GM21423 (cell line): ENCODE data around the gene SPEF1.

Experiments
- ATAC-seq: cut with Tn5 transposase; IDR thresholded peaks from one replicate; pipeline ENCODE4 v1.9.1; 2021; ENCODE audit warnings: mild to moderate bottlenecking, moderate library complexity; ENCODE audit not compliant: unreplicated experiment

SPEF1 gene

DNA sequence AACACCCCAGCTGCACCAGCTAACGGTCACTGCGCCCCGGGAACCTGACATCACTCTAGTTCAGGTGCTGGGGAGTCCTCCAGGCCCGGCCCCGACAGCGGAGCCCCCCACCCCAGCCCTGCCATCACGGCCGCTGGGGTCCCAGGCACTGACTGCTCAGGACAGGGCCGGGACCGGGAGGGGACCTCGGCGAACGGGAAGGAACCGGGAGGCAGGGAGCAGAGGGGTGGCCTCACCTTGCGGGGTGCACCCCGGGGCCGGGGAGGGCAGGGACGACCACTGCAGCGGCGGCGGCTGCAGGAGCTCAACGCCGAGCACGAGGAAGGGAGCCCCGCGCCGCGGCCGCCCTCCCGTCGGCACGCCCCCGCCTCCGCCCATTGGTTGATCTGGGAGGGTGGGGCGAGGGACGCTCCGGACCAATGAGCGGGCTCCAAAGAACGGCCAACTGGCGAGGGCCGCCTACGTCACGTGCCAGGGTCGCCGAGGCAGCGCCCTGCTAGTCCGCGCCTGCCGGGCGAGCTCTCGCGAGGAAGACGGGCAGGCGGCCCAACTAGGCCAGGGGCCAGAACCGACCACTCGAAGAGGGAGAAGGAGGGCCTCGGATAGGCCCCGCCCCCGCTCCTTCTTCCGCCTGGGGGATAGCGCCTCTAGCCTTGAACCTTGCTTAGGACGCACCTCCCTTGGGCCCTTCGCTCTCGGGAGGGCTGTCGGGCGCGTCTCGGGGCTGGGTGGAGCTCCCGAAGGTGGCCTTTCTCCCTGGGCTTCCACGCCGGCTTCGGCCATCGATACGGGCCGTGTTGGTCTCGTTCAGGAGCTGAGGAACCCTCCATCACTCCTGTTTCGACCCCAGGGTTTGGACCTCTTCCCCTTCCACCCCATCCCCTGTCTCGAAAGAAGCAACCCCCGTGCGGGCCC is 13.6 kb downstream of the SPEF1 start, which contains the start of gene ADISSP:
Gene ADISSP, minus strand, starts transcription at position 327 of the 915 bp plus-strand sequence. CDS start 7,653 bp downstream, outside the sequence.
- peak; percentile 91 for ATAC-seq

GRCh38 chr20:3767110-3767426 is 14.2 kb downstream of the SPEF1 start:
- ATAC-seq: no peak

DNA sequence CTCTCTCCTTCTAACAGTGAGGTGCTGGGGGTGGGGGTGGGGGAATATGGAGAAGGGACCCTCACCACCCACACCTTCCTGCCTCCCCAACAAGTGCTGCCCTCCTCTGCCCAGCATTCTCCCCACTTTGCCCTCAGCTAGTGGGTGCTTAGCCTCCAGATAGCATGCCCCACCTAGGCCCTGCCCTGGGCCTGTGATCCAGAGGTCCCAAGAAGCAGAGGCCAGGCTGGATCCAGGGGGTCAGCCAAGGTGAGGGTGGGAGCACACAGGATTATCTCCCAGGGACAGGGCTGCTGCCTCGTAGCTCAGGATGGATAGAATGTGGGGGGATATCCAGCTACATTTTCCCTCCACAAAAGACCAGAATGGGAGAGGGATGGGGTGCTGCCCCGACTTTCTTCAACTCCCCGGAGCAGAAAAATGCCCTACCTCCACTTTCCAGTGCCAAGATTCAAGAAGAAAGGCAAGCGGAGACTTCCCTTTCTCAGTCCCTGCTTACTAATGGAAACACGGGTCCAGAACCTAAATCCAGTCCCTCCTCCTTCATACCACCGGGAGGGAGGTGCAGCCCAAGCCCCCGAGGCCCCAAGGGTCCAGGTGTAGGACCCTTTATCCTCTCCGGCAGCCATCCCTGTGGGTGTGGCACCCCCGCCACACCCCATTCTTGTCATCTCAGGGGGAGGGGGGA is 14.7 kb downstream of the SPEF1 start:
- no peak for ATAC-seq

DNA sequence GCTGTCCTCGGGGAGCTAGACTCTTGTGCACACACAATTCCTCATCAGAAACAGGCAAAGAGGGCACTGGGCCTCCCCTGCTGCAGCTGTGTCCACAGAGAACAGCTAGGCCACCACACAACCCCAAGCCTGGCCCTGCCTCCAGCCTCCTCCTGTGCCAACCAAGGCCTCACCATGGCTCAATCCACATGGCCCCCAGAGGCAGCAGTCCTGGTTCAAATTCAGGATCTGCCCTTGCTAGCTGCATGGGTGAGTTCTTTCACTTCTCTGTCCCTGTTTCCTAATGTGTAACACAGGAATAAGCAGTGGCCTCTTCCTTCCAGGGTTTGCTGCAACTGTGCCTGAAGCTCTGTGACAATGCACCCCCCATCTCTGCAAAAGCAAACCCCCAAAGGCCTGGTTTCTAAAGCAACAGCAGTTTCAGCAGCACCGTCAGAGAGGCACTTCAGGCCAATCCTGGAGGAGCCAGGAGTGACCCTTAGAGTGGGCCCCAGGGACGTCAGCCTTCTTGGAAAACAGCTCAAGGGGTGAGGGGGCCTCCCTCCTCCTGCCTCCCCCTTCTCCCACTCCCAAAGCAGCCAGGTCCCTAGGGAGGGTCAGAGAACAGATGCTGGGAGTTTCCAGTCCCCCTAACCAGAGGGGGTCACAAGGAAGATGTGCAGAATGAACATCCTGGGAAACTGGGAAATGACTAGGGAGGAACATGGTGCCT is 15.9 kb downstream of the SPEF1 start:
- ATAC-seq: no peak

GRCh38 chr20:3764659-3765058 is 16.6 kb downstream of the SPEF1 start:
- ATAC-seq: no peak

DNA sequence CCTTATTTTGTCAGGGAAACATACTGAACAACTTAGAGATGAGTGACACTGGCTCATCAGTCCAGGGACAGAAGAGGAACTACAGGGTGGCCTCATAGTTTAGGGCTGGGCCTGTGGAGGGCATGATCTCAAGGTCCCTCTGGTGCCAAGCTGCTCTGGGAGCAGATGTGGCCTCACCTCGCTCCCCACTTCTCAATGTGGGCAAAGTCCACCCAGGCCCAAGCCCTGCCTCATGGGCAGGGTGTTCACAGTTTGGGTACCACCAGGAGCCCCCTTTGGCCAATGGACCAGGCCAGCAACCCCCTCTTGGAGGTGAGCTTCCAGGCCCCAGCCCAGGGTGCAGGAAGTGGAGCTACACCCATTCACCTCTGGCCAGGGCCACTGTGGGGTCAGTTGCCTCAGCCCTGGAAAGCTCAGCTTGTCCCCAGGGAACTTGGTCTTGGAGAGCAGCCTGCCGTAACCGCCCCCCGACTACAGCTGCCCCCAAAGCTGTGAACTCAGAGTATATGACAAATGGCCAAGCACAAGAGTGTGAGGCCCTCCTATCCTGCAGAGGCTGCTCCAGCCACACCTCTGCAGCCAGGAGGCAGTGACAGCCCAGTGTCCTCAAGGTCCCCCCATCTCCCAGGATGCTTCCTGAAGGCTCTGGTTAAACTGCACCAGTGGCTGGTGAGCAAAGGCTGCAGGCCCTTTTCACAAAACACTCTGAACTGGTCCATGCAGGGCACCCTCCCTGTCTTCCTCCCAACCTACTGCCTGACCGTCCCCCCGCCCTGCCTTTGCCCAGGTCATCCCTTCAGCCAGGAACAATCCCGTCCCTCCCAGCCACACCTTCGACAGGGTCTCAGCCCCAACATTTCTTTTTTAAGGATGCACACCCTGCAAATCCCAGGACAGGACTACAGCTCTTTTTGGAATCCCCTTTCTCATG is 17.3 kb downstream of the SPEF1 start:
- no peak for ATAC-seq

DNA sequence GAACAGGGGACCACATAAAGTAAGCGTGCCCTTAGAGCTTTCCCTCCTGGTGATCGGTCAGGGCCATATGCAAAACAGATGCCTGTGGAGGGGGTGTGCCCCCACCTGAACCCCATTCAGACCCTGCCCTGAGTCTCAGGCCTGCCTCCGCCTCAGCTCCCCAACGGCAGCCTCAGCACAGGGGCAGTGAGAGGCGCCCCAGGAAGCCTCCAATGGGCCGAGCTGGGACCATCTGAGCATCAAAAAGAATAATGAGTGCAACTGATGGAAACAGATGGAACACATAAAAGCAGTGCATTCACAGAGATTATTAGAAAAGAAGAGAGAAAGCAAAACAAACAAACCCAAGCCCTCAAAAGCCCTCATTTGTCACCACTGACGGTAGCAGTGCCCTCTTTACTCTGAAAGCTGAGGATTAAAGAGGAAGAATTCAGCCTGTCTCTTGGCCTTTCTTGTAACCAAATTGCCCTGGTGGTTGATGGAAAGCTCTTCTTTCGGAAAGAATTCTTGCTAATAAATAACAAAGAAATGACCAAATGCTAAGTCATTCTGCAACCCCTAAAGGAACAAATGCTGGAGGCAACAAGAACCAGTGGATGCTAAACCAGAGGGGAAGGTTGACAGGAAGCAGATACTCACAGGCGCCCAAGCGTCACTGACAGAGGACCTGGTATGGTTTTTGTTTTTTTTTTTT is 20.4 kb downstream of the SPEF1 start:
- ATAC-seq: peak; percentile 57

DNA sequence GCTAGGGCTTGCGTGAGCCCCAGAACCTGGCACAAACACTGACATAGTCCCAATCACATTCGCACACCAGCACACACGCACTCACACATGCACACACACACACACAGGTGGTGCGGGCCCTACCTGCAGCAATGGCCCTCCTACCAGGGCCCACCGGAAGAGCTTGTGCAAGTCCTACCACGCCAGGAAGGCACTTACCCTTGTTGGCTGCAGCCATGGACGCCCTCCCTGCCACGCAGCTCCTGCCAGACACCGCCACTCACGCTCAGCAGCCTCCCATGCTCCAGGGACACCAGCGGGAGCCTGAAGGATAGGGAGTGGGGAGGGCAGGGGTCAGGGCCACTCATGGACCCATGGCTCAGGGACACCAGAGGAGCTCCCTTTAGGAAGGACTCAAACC is 21.4 kb downstream of the SPEF1 start:
- ATAC-seq: no peak

DNA sequence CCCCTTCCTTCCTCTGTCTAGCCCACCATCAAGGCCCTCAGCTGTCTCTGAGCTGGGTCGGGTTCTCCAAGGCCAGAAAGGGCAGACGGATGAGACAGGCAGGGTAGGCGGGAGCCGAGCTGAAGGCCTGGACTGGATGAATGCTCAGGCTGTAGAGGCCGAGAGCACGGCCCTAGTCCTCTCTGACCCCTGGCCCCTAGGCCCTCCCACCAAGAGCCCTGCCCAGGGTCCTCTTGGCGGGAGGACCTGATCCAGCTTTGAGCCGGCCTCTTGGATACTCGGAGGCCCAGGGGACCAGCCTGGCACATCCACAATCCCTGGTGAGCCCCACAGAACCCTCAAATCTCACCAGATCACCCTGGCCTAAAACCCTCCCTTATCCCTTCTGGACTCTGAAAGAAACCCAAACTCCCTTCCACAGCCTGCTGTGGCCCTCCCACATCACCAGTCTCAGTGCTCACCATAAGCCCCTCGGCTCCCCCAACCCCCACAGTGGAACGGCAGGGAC is 21.9 kb downstream of the SPEF1 start:
- ATAC-seq: no peak

- ATAC-seq: no peak
These were observed 22.7 kb downstream of the SPEF1 start for GRCh38 chr20:3758566-3758965.

DNA sequence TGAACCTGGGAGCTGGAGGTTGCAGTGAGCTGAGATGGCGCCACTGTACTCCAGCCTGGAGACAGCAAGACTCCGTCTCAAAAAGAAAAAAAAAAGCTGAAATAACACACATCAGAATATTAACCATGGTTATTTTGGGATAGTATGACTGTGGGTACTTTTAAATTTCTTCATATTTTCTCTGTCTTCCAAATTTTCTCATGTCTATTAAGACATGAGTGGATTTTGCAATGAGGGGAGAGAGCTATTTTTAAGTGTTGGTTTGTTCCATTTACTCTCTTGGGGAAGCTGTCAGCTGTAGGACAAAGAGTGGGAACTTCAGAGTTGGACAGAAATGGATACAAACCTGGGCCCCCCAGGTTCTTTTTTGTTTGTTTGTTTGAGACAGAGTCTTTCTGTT is 24.0 kb downstream of the SPEF1 start:
- ATAC-seq: no peak

DNA sequence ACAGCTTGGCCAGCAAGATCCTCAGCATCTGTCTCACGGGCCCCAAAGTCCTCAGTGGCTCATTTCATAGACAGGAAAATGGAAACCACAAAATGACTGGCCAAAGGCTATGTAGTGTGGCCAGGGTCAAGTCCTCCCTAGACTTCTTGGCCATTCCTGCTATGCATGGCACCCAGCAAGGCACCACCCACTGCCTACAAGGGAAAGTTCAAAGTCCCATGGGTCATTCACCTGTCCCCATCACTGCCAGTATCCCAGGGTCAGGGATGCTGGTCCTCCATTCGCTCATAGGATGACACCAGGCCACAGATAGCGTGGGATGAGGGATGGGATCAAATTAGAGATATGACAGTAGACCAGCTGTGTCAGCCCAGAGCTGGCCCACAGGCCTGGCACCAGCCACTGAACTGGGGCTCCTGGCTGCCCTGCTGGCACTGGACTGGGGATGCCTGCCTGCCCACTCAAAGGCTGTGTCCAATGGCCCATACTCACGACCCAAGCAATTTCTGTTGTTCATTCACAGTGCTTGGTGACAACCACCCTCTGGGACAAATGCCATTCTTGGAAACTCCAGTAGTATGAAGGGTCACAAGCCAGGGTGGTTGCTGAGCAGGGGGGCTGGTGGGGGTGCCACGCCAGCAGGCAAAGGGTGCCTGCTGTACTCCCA is 25.3 kb downstream of the SPEF1 start:
- no peak for ATAC-seq

GRCh38 chr20:3755269-3755668 is 26.0 kb downstream of the SPEF1 start:
- no peak for ATAC-seq

DNA sequence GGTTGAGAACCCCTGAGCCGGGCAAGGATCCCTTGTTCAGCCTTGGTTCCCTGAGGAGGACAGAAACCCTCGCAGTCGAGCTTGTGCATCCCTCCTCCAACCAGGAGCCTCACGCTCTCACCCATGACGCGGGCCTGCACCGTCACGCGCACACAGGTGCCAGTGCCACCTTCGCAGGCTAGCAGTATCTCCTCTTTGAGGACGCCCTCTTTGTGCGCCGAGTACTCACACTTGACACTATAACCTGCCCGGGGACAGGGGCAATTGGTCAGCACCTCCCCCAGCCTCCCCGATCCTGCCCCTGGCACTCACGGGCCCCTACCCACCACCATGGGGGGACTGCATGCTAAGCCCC is 27.0 kb downstream of the SPEF1 start:
- no peak for ATAC-seq

DNA sequence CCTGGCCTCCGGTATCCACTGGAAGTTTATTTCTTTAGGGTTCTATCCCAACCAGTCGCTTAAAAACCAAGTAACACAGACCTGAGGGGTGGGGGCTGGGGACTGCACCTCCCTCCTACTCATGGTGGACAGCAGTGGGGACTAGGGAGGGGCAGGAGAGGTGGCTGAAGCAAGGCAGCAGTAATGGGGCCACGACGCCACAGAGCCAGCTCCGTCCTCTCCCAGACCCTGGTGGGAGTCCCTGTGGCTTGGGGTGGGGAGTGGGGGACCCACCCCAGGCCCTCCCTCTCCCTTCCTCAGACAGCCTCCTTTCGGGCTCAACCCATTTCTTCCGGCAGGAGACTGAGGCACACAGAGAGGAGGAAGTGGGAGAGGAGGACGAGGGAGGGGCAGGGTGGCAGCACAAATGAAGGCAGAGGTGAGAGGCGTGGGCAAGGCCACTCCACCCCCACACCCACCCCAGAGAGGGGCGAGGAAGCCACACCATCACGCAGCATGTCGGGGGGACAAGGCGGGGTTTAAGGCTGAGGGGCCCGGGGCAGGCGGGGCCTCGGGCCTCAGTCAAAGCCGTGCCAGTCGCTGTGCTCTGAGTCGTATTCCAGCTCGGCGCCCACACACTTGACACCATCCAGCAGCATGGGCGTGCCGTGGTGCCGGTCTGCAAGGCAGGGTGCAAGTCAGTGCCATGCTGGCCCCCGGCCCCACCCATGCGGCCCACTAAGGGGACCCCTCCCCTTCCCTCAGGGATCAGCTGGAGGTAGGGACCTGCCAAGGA is 27.6 kb downstream of the SPEF1 start:
- no peak for ATAC-seq

- ATAC-seq: no peak
These were observed 28.1 kb downstream of the SPEF1 start for GRCh38 chr20:3753098-3753497.

DNA sequence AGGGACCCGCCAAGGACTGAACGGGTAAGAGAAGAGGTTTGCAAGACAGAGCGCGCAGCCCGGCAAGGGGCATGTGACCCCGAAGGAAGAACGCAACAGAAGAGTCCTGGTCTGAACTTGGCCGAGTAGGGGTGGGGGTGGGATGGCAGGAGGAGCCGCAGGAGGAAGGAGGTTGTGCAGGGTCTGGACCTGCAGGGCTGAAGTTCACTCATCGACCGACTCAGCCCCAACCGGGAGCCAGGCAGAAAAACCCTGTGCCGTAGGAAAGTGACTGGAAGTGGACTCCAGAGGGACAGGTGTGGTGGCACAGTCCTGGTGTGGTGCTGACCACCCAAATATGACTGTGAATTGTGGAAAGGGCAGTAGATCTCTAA is 28.9 kb downstream of the SPEF1 start:
- no peak for ATAC-seq

GRCh38 chr20:3751675-3752385 is 29.4 kb downstream of the SPEF1 start:
- ATAC-seq: no peak
